Heart left ventricle (tissue), 16 donors: ENCODE data around the gene BGN. TPM values are rescaled to one million over a fixed set of nuclear protein-coding genes. Genes with fewer than 3 reads are reported as not detected.

ENCODE experiments used
- ATAC-seq, 4 donors: fragments of 200-7000 bp; cut with Tn5 transposase; one replicate each; pipeline ENCODE4 v1.9.1; 2020 to 2022; ENCODE audit warnings: moderate library complexity in 4 of 4, mild to moderate bottlenecking in 3 of 4, moderate number of reproducible peaks in 1 of 4
- DNase-seq, 5 donors: peaks; one replicate each; pipeline ENCODE4 v3.0.0-alpha.2; 2020
- H3K27ac ChIP-seq, 12 donors: fragments of 200-600 bp; sonication (generic) in 4 of 12; one replicate each; pipeline versions ENCODE4 v1.5.0 to v1.8.0; 2016 to 2022; ENCODE audit warnings: mild to moderate bottlenecking in 2 of 12
- H3K27me3 ChIP-seq, 9 donors: fragments of 200-600 bp; sonication (generic) in 2 of 9; one replicate each; pipeline versions ENCODE4 v1.5.1 to v1.8.0; 2016 to 2022; ENCODE audit warnings: mild to moderate bottlenecking in 3 of 9
- H3K36me3 ChIP-seq, 9 donors: fragments of 200-600 bp; sonication (generic) in 2 of 9; one replicate each; pipeline versions ENCODE4 v1.5.0 to v1.8.0; 2018 to 2022; ENCODE audit warnings: mild to moderate bottlenecking in 2 of 9
- H3K4me1 ChIP-seq, 12 donors: fragments of 200-600 bp; sonication (generic) in 4 of 12; one replicate each; pipeline versions ENCODE4 v1.5.0 to v1.8.0; 2016 to 2022; ENCODE audit warnings: mild to moderate bottlenecking in 3 of 12
- H3K4me3 ChIP-seq, 12 donors: fragments of 200-600 bp; sonication (generic) in 4 of 12; one replicate each; pipeline versions ENCODE4 v1.5.0 to v1.8.0; 2017 to 2022; ENCODE audit warnings: mild to moderate bottlenecking in 9 of 12, moderate library complexity in 4 of 12
- H3K9me3 ChIP-seq, 12 donors: fragments of 200-600 bp; sonication (generic) in 4 of 12; one replicate each; pipeline versions ENCODE4 v1.5.0 to v1.8.0; 2016 to 2022; ENCODE audit warnings: mild to moderate bottlenecking in 1 of 12
- POLR2A ChIP-seq, 2 donors: fragments of 450-650 bp; IDR thresholded peaks; one replicate each; pipeline ENCODE4 v1.6.1; 2017; ENCODE audit warnings: antibody characterized with exemption in 2 of 2, mild to moderate bottlenecking in 2 of 2, moderate library complexity in 2 of 2
- WGBS, 4 donors: extraction: QIAGEN DNeasy Blood & Tissue Kit in 2 of 4; methylation state at CpG; one replicate each; pipeline versions ENCODE4 v1.1.5 to v1.1.7; 2013 to 2018; 5-methylcytosine and 5-hydroxymethylcytosine counted together
- intact Hi-C, 10 donors: fragments of 100-400 bp; cut with DNase I; formaldehyde crosslinking; loops; one replicate each; pipeline versions ENCODE4 v1.11.1 to v1.14.2; 2022
- polyA plus RNA-seq, 2 donors: library from polyadenylated mRNA; stranded (reverse); fragments of 200-250 nt; gene quantifications; one replicate each; pipeline ENCODE4 v1.2.3, GENCODE V29; 2013
- total RNA-seq, 9 donors: library from RNA; depleted of rRNA in 2 of 9; stranded (reverse); fragments of >200 nt in 2 of 9; fragmentation: NEBNext Ultra II Directional in 3 of 9; extraction: Animal tissue kit (Norgen Biotek cat#: 25700) in 3 of 9; gene quantifications; one replicate each; pipeline versions ENCODE4 v1.1.0 to v1.2.4, GENCODE V29; 2016 to 2023
- TF ChIP-seq, protein P1 (sequence below), 12 donors: fragments of 200-600 bp; sonication (generic) in 4 of 12; IDR thresholded peaks; one replicate each; pipeline versions ENCODE4 v1.5.0 to v1.8.0; 2018 to 2022; ENCODE audit warnings: antibody characterized with exemption in 12 of 12, mild to moderate bottlenecking in 5 of 12
- donor health status: ischemic (EF 13 %, LVEDD 7.1; RV severe dilation, severe dysfunction).
- donor health status: healthy with polysubstance abuse.
- donor health status: DM: no; HTN: yes; CAD: no.
- donor health status: DM: no; HTN: no; CAD: no.
- donor health status: ischemic (EF 25% LVEDD 6.9; RV normal size, moderate dysfunction).
- donor health status: ischemic (EF 25% LVEDD 5.7; RV mildly dilated, moderate dysfunction).
- donor health status: healthy.
- donor health status: DM: yes; HTN: yes; CAD: no.
- donor health status: ischemic (EF 35%, LVEDD 5.7; RV mildly dilated, moderate dysfunction).
- donor health status: nonischemic (EF 11% LVEDD 7.7; RV severe dilation, severe dysfunction).
- donor health status: DM: yes; HTN: yes; CAD: no.
- donor health status: PGD.
- donor health status: ischemic (EF 29% LVEDD 5.4; RV normal size, mild dysfunction).
- donor health status: nonischemic (EF 23%, LVEDD 6.1; RV moderate dilation, normal function).

BGN gene
- total and polyA plus RNA-seq, 11 donors, result 55.7 to 264 (median 76.9) TPM

DNA sequence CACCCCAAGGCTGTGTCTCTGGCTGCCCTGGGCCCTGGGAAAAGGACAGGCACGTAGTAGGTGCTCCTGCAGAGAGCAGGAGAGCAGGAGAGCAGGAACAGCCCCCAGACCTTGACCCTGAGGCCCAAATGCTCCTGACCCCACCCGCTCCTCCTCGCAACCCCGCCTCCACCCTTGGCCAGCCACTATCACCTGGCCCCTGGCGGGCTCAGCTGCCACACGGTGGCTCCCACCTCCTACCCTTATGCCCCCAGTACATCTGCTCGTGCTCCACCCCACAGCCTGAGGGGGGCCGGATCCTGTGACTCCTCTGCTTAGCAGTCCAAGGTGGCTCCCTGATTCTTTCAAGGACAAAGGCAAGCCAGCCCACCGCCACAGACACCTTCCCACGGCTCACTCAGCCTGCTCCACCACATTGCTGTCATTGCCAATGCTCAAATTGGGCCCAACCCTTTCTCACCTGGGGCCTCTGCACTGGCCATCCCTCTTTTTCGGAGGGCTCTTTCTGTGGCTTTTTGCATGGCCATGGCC, 19.0 kb upstream of the BGN start:
- Histone ChIP-seq H3K4me1 (peaks cover 0 to 37% (median 5%) of the 10 kb centered on the region in 12 donors), H3K4me3 (no peak overlapping the region), H3K9me3 (no peaks in the 10 kb centered on the region), H3K36me3 (no peaks in the 10 kb centered on the region), H3K27ac (peak overlapping the region in 8 of 12 donors; percentile 7 to 90 (median 76)), H3K27me3 (peaks cover 0 to 2% (median 0%) of the 10 kb centered on the region in 9 donors)
- intact Hi-C loops, result no loop called here
- TF ChIP-seq, protein P1, sequence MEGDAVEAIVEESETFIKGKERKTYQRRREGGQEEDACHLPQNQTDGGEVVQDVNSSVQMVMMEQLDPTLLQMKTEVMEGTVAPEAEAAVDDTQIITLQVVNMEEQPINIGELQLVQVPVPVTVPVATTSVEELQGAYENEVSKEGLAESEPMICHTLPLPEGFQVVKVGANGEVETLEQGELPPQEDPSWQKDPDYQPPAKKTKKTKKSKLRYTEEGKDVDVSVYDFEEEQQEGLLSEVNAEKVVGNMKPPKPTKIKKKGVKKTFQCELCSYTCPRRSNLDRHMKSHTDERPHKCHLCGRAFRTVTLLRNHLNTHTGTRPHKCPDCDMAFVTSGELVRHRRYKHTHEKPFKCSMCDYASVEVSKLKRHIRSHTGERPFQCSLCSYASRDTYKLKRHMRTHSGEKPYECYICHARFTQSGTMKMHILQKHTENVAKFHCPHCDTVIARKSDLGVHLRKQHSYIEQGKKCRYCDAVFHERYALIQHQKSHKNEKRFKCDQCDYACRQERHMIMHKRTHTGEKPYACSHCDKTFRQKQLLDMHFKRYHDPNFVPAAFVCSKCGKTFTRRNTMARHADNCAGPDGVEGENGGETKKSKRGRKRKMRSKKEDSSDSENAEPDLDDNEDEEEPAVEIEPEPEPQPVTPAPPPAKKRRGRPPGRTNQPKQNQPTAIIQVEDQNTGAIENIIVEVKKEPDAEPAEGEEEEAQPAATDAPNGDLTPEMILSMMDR (IDR thresholded peaks at IDR 0.05), result no peak
- no peak for TF ChIP-seq POLR2A (IDR thresholded peaks at IDR 0.05)
- 84 to 96% (median 90%) methylated on average over 10 to 11 of the region's 11 CpGs for WGBS, 4 donors
- DNase-seq, result no peak
- no peak for ATAC-seq

DNA sequence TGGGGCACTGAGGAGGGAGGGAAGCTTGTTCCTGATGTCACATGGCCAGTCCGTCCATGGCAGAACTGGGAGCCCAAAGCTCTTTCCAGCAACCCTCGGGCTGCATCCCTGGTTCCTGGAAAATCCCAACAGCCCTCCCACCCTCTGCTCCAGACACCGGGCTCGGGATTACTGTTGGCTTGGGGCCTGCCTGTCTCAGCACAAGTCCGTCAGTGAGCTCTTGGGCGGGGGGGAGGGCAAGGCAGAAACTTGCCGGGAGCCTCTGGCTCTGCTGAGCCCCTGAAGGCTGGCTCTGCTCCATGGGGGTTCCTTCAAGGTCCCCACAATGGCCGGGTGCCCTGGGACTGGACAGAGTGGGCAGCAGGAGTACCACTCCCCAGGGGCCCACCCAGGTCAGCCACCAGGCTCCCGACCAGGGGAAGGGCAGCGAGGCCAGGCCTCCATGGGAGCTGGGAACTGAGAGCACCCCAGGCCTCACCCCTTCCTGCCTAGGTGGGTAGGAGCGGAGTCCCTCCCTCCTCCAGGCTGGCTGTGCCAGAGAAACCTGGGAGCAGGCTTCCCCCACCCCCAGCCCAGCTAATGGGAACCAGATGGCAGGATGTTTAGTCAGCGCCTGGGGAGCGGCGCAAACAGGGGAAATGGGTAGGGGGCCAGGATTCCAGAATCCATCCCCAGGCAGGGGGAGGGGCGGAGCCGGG, 18.0 kb upstream of the BGN start:
- Histone ChIP-seq H3K27me3 (peaks cover 0 to 2% (median 0%) of the 10 kb centered on the region in 9 donors), H3K9me3 (no peaks in the 10 kb centered on the region), H3K27ac (peak overlapping the region in 11 of 12 donors; percentile 7 to 90 (median 70)), H3K36me3 (no peaks in the 10 kb centered on the region), H3K4me1 (peaks cover 0 to 32% (median 5%) of the 10 kb centered on the region in 12 donors), H3K4me3 (no peak overlapping the region)
- TF ChIP-seq POLR2A (IDR thresholded peaks at IDR 0.05), result no peak
- TF ChIP-seq, protein P1 (IDR thresholded peaks at IDR 0.05), result no peak
- intact Hi-C loops, result no loop called here
- ATAC-seq (peak; percentile 29 to 72 (median 51)), DNase-seq (peak; percentile 58 to 74 (median 70))
- 41 to 75% (median 60%) methylated on average over 5 to 16 of the region's 16 CpGs for WGBS, 4 donors

DNA sequence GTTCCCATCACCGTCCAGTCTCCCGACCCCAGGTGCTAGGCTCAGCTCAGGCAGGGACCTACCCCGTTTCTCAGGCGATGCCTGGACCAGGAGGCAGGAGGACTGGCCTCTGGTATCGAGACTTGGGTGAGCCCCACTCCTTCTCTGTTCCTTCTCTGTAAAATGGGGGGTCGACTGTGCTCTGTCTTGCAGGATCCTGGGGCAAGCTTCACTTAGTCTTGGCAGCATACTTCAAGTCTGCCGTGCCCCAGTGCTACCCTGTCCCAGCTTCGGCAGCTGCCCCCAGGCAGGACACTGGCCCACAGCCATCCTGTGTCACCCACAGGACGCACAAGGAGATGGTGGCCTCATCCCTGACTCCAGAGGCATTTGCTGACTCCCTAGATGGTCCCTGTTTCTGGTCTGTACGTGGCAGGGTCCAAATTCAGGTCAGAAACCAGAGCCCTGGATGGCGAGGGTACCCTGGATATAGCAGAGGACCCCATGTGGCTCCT, 17.4 kb upstream of the BGN start:
- Histone ChIP-seq H3K27me3 (peaks cover 0 to 2% (median 0%) of the 10 kb centered on the region in 9 donors), H3K4me3 (no peak overlapping the region), H3K9me3 (no peaks in the 10 kb centered on the region), H3K36me3 (no peaks in the 10 kb centered on the region), H3K27ac (peak overlapping the region in 11 of 12 donors; percentile 7 to 90 (median 67)), H3K4me1 (peaks cover 0 to 32% (median 5%) of the 10 kb centered on the region in 12 donors)
- ATAC-seq (no peak), DNase-seq (no peak)
- WGBS, 4 donors, result 56 to 86% (median 74%) methylated on average over 1 to 11 of the region's 11 CpGs
- TF ChIP-seq, protein P1 (IDR thresholded peaks at IDR 0.05), result no peak
- TF ChIP-seq POLR2A (IDR thresholded peaks at IDR 0.05), result no peak
- intact Hi-C loops, result no loop called here

DNA sequence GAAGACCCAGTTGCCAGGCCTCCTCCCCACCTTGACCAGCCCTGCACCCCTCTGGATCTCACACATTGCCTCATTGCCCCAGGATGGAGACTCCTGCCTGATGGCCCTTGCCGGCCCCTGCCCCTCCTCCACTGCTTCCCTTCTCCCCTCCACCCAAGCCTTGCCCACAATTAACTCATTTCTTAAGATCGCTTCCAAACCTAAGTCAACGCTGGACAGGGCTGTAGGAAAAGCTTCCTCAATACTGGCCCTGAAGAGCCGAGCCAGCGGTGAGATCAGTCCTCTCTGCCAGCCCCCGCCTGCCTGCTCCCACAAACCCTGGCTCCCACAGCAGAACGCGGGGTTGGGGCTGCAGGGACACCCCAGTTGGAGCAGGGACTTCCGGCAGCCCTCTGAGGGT, 16.9 kb upstream of the BGN start:
- Histone ChIP-seq H3K27me3 (peaks cover 0 to 2% (median 0%) of the 10 kb centered on the region in 9 donors), H3K27ac (peak overlapping the region in 9 of 12 donors; percentile 7 to 90 (median 71)), H3K36me3 (no peaks in the 10 kb centered on the region), H3K4me3 (no peak overlapping the region), H3K4me1 (peaks cover 0 to 32% (median 5%) of the 10 kb centered on the region in 12 donors), H3K9me3 (no peaks in the 10 kb centered on the region)
- TF ChIP-seq, protein P1 (IDR thresholded peaks at IDR 0.05), result no peak
- no peak for TF ChIP-seq POLR2A (IDR thresholded peaks at IDR 0.05)
- DNase-seq (peak in 2 of 5 donors; percentile 47 to 49), ATAC-seq (peak in 3 of 4 donors; percentile 30 to 63 (median 60))
- intact Hi-C loops, result no loop called here
- 78 to 84% (median 81%) methylated on average over 9 of the region's 9 CpGs for WGBS, 4 donors
